Measurements from ENCODE around the gene BCL6.

BCL6 gene

GRCh38 chr3:187725224-187725623 lies 20.0 kb downstream of the BCL6 start:
- peak overlapping the region; percentile 11; the same call in 1 of the 2 replicates for H3K27ac ChIP-seq
- no peak for DNase-seq (ENCODE audit: low spot score)
- no peak for TF ChIP-seq CTCF (conservative IDR thresholded peaks at IDR 0.05; ENCODE audit: low read depth)
- ChIA-PET CTCF (no interaction called here), POLR2A (ENCODE audit: low non-redundant PET) (no interaction called here)

- no peak for DNase-seq (ENCODE audit: low spot score)
- H3K27ac ChIP-seq = no peak overlapping the region
- POLR2A ChIA-PET (ENCODE audit: low non-redundant PET) = no interaction called here
- CTCF ChIA-PET = interaction anchor here (0.6 to 1.0 kb wide), 3 partner anchors 14 to 157 kb away, joined by 3 read pairs; no protein-coding TSS in a partner anchor
- TF ChIP-seq CTCF (conservative IDR thresholded peaks at IDR 0.05; ENCODE audit: low read depth) = no peak
These were observed 23.1 kb downstream of the BCL6 start for GRCh38 chr3:187722206-187722612.

- no peak for TF ChIP-seq CTCF (conservative IDR thresholded peaks at IDR 0.05; ENCODE audit: low read depth)
- CTCF ChIA-PET = no interaction called here
- DNase-seq (ENCODE audit: low spot score) = no peak
- POLR2A ChIA-PET (ENCODE audit: low non-redundant PET) = no interaction called here
- H3K27ac ChIP-seq = peak overlapping the region; percentile 49
These were observed 24.2 kb downstream of the BCL6 start for GRCh38 chr3:187721055-187721454.

- no peak for DNase-seq (ENCODE audit: low spot score)
- TF ChIP-seq CTCF (conservative IDR thresholded peaks at IDR 0.05; ENCODE audit: low read depth) = no peak
- peak overlapping the region; percentile 49 for H3K27ac ChIP-seq
- ChIA-PET POLR2A (ENCODE audit: low non-redundant PET) (no interaction called here), CTCF (interaction anchor here (0.5 to 0.7 kb wide), 3 partner anchors 355 to 500 kb away, joined by 3 read pairs; no protein-coding TSS in a partner anchor)
These were observed 25.0 kb downstream of the BCL6 start for GRCh38 chr3:187720337-187720670.

GRCh38 chr3:187719628-187720336 lies 25.5 kb downstream of the BCL6 start:
- ChIA-PET POLR2A (ENCODE audit: low non-redundant PET) (no interaction called here), CTCF (interaction anchor here (0.5 to 0.6 kb wide), 2 partner anchors 356 to 452 kb away, joined by 3 read pairs; no protein-coding TSS in a partner anchor)
- no peak for TF ChIP-seq CTCF (conservative IDR thresholded peaks at IDR 0.05; ENCODE audit: low read depth)
- peak overlapping the region; percentile 49 for H3K27ac ChIP-seq
- DNase-seq (ENCODE audit: low spot score) = no peak

GRCh38 chr3:187718802-187719201 lies 26.5 kb downstream of the BCL6 start:
- H3K27ac ChIP-seq = no peak overlapping the region
- no peak for TF ChIP-seq CTCF (conservative IDR thresholded peaks at IDR 0.05; ENCODE audit: low read depth)
- CTCF ChIA-PET = no interaction called here
- DNase-seq (ENCODE audit: low spot score) = no peak
- POLR2A ChIA-PET (ENCODE audit: low non-redundant PET) = no interaction called here
